IMR-90 (cell line): ENCODE measurements around the gene PM20D2. TPM values are rescaled to one million over a fixed set of nuclear protein-coding genes. Genes with fewer than 3 reads are reported as not detected.

ENCODE experiments used
- ATAC-seq: fragments of 200-7000 bp; cut with Tn5 transposase; 2 replicates; pipeline ENCODE4 v1.9.1; 2020; ENCODE audit warnings: low read depth, mild to moderate bottlenecking, moderate library complexity
- BruUV-seq: library from RNA; stranded (reverse); fragments of 400-500 nt; replicated peaks from 2 replicates; lab custom pipeline; 2021; lab: Mats Ljungman, UMichigan
- CTCF ChIA-PET: fragments of 300-600 bp; formaldehyde crosslinking; extraction: SDS; loops from one replicate; lab custom pipeline; 2021; ENCODE audit warnings: antibody characterized with exemption; lab: Yijun Ruan, JAX
- POLR2A ChIA-PET: fragments of 300-600 bp; sonication (Branson Sonifier 250); formaldehyde crosslinking; loops from one replicate; lab custom pipeline; 2022; ENCODE audit warnings: antibody characterized with exemption; ENCODE audit not compliant: unreplicated experiment; lab: Charles Lee
- DNase-seq: peaks from one replicate; pipeline ENCODE4 v3.0.0; 2013
- H2AFZ ChIP-seq: replicated peaks from 2 replicates; pipeline ENCODE3; 2013; ENCODE audit warnings: low read length, mild to moderate bottlenecking; ENCODE audit not compliant: poor library complexity
- H2AK5ac ChIP-seq: 2 replicates; pipeline ENCODE4 v1.6.1; 2013; ENCODE audit warnings: low read depth, low read length, inconsistent platforms
- H2AK9ac ChIP-seq: replicated peaks from 2 replicates; pipeline ENCODE3; 2013; ENCODE audit warnings: mild to moderate bottlenecking, low read depth, low read length, moderate library complexity; ENCODE audit not compliant: poor library complexity
- H2BK120ac ChIP-seq: 2 replicates; pipeline ENCODE4 v1.6.1; 2013; ENCODE audit warnings: low read depth, low read length, inconsistent platforms
- H2BK15ac ChIP-seq: 3 replicates; pipeline ENCODE4 v1.6.1; 2013; ENCODE audit warnings: low read depth, low read length, inconsistent platforms
- H2BK20ac ChIP-seq: 2 replicates; pipeline ENCODE4 v1.6.1; 2013; ENCODE audit warnings: low read depth, mild to moderate bottlenecking, inconsistent platforms, low read length, moderate library complexity
- H2BK5ac ChIP-seq: 2 replicates; pipeline ENCODE4 v1.6.1; 2013; ENCODE audit warnings: mild to moderate bottlenecking, low read depth, low read length, inconsistent platforms; ENCODE audit not compliant: poor library complexity, severe bottlenecking
- H3K14ac ChIP-seq: replicated peaks from 2 replicates; pipeline ENCODE4 v1.6.1; 2013; ENCODE audit warnings: low read depth, low read length, inconsistent platforms
- H3K18ac ChIP-seq: 2 replicates; pipeline ENCODE4 v1.6.1; 2013; ENCODE audit warnings: low read depth, low read length, control low read depth
- H3K23ac ChIP-seq: 2 replicates; pipeline ENCODE4 v1.6.1; 2013; ENCODE audit warnings: low read depth, low read length, inconsistent platforms
- H3K27ac ChIP-seq: 2 replicates; pipeline ENCODE4 v1.5.1; 2013; ENCODE audit warnings: mild to moderate bottlenecking, control low read depth, low read length; ENCODE audit not compliant: insufficient read depth
- H3K27me3 ChIP-seq: 2 replicates; pipeline ENCODE4 v1.6.1; 2013; ENCODE audit warnings: low read length; ENCODE audit not compliant: control insufficient read depth, insufficient read depth
- H3K36me3 ChIP-seq: 2 replicates; pipeline ENCODE4 v1.6.1; 2013; ENCODE audit warnings: low read length, mixed read lengths; ENCODE audit not compliant: control insufficient read depth, insufficient read depth
- H3K4ac ChIP-seq: 2 replicates; pipeline ENCODE4 v1.6.1; 2013; ENCODE audit warnings: low read depth, low read length, inconsistent platforms
- H3K4me1 ChIP-seq: 2 replicates; pipeline ENCODE4 v1.6.1; 2013; ENCODE audit warnings: low read length, mixed read lengths; ENCODE audit not compliant: control insufficient read depth, insufficient read depth
- H3K4me2 ChIP-seq: 2 replicates; pipeline ENCODE4 v1.6.1; 2013; ENCODE audit warnings: low read depth, mild to moderate bottlenecking, control low read depth, low read length, moderate library complexity
- H3K4me3 ChIP-seq: 2 replicates; pipeline ENCODE4 v1.5.1; 2013; ENCODE audit warnings: low read depth, mild to moderate bottlenecking, control low read depth, low read length, moderate library complexity; ENCODE audit not compliant: insufficient read depth
- H3K56ac ChIP-seq: 2 replicates; pipeline ENCODE4 v1.6.1; 2013; ENCODE audit warnings: low read length, inconsistent platforms; ENCODE audit not compliant: insufficient read depth; ENCODE audit errors: extremely low read depth
- H3K79me1 ChIP-seq, 2 experiments: 2 replicates each; pipeline ENCODE4 v1.6.1; 2013; ENCODE audit warnings: low read length in 2 of 2, inconsistent platforms in 1 of 2, low read depth in 1 of 2
- H3K9ac ChIP-seq: 2 replicates; pipeline ENCODE4 v1.6.1; 2013; ENCODE audit warnings: low read depth, low read length, control low read depth
- H3K9me1 ChIP-seq: 2 replicates; pipeline ENCODE4 v1.6.1; 2013; ENCODE audit warnings: low read length, inconsistent platforms; ENCODE audit not compliant: insufficient read depth
- H3K9me3 ChIP-seq: 2 replicates; pipeline ENCODE4 v1.6.1; 2013; ENCODE audit warnings: low read length; ENCODE audit not compliant: control insufficient read depth, insufficient read depth
- H4K20me1 ChIP-seq: 2 replicates; pipeline ENCODE4 v1.6.1; 2013; ENCODE audit warnings: low read length, inconsistent platforms; ENCODE audit not compliant: insufficient read depth
- H4K5ac ChIP-seq: 2 replicates; pipeline ENCODE4 v1.6.1; 2013; ENCODE audit warnings: mild to moderate bottlenecking, low read depth, low read length, control low read depth
- H4K8ac ChIP-seq, 2 experiments: 2 replicates each; pipeline ENCODE4 v1.6.1; 2013; ENCODE audit warnings: low read depth in 2 of 2, low read length in 2 of 2, control low read depth in 1 of 2, inconsistent platforms in 1 of 2
- H4K91ac ChIP-seq: 2 replicates; pipeline ENCODE4 v1.6.1; 2013; ENCODE audit warnings: low read depth, low read length, inconsistent platforms; ENCODE audit not compliant: insufficient read depth
- RAD21 ChIP-seq: IDR thresholded peaks from 2 replicates; pipeline ENCODE4 v1.6.1; 2012; ENCODE audit warnings: low read length, improper control_type of control experiment
- RCOR1 ChIP-seq: IDR thresholded peaks from 2 replicates; pipeline ENCODE4 v1.6.1; 2012; ENCODE audit warnings: mild to moderate bottlenecking, low read length, improper control_type of control experiment; ENCODE audit not compliant: insufficient replicate concordance
- WGBS, 2 experiments: methylation state at CpG; one replicate each; pipeline versions ENCODE4 v1.1.5 to v1.1.7; 2013; ENCODE audit warnings: missing lambda C conversion rate in 2 of 2; ENCODE audit not compliant: insufficient read length in 1 of 2; ENCODE audit errors: extremely low coverage in 2 of 2; 5-methylcytosine and 5-hydroxymethylcytosine counted together
- dilution Hi-C: fragments of 300-500 bp; cut with HindIII; formaldehyde crosslinking; loops from one replicate; pipeline ENCODE4 v1.14.3; 2018; ENCODE audit warnings: low sequenced_read_pairs; ENCODE audit not compliant: unreplicated experiment
- in situ Hi-C: fragments of 300-500 bp; cut with MboI; formaldehyde crosslinking; loops from 3 replicates; pipeline ENCODE4 v1.14.3; 2019; ENCODE audit warnings: low sequenced_read_pairs, inconsistent platforms, mixed read lengths
- intact Hi-C: fragments of 100-400 bp; cut with micrococcal nuclease; formaldehyde crosslinking; loops from 2 replicates; pipeline ENCODE4 v1.10.0; 2022
- polyA plus RNA-seq, 3 experiments: library from polyadenylated mRNA; depleted of rRNA; stranded (reverse); fragments of >200 nt; gene quantifications; 2 replicates each; pipeline ENCODE4 v1.2.3, GENCODE V29; 2012; ENCODE audit warnings: low replicate concordance in 1 of 3
- total RNA-seq: library from RNA; depleted of rRNA; stranded (reverse); fragments of >200 nt; gene quantifications from 2 replicates; pipeline ENCODE4 v1.2.3, GENCODE V29; 2012

Gene PM20D2
- total and polyA plus RNA-seq, 2 of the 4 experiments (the other 2 are of a cell fraction) = 6.0 to 6.5 TPM

DNA sequence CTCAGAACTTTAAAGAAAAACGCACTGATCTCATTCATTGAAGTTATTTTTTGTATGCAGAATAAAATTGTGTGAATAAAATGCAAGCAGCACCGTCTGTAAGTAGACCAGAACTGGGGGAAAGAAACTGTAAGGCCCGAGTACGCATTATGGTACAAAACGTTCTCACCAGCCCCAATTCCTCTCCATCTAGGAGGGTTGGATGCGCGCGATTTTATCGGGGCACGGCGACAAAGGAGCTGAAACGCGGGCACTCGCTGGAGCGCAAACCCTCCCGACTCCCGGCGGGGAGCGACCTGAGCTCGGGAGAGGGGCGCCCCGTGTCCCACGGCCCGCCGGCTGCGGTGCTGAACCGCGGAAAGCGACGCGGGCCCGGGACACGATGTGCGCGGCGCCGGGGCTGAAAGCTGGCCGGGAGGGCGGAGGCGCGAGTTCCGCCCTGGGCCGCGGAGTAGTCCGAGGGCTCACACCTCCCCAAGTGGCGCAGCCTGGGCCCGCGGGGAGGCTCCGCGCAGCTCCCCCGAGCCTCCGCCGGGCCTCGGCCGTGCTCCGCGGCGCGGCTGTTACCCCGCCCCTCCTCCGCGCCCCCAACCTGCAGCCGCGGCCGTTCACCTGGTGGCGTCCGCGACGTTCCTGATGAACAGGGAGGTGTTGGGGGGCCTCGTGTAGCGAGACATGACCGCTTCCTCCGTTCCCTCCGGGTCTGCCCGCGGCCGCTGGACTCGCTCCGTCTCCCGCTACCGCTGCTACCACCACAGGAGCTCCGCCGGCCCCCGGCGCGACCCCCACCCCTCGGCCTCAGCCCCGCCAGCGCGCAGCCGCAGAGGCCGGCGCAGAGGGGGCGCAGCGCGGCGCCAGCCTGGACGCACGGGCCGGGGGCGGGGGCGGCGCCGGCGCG lies 28.4 kb upstream of the PM20D2 start, which contains the start of gene SRSF12:
Gene SRSF12, minus strand, starts transcription at position 861 of the 898 bp plus-strand sequence. Its CDS starts 184 bp downstream, at position 677.
- H2BK5ac ChIP-seq = no peak within 1 kb of the TSS
- peak within 1 kb of the TSS; percentile 5 for H2AK9ac ChIP-seq
- H2AFZ ChIP-seq = peak within 1 kb of the TSS; percentile 85
- ChIA-PET CTCF (no interaction called here), POLR2A (interaction anchor here (0.6 kb wide), 1 partner anchor 118 kb away, joined by 12 read pairs; no protein-coding TSS in a partner anchor)
- BruUV-seq = no TSS peak
- no peak within 1 kb of the TSS for H2AK5ac ChIP-seq
- no peak within 1 kb of the TSS for H3K23ac ChIP-seq
- H3K56ac ChIP-seq = no peak within 1 kb of the TSS
- no peak within 1 kb of the TSS for H2BK15ac ChIP-seq
- ATAC-seq = peak; percentile 88
- in situ Hi-C loops = no loop called here
- H3K79me1 ChIP-seq = no peaks in the 10 kb centered on the region
- no peaks in the 10 kb centered on the region for H3K36me3 ChIP-seq
- no peaks in the 10 kb centered on the region for H3K9me3 ChIP-seq
- intact Hi-C loops = loop anchor here (2.0 kb wide), 1 partner anchor 35 kb away; no protein-coding TSS in a partner anchor
- no peak within 1 kb of the TSS for H3K27ac ChIP-seq
- H3K4me3 ChIP-seq = peak within 1 kb of the TSS; percentile 50
- dilution Hi-C loops = no loop called here
- H2BK20ac ChIP-seq = no peak within 1 kb of the TSS
- H3K9ac ChIP-seq = peak within 1 kb of the TSS; percentile 48
- TF ChIP-seq RAD21 (no peak), RCOR1 (no peak)
- H4K8ac ChIP-seq = no peak within 1 kb of the TSS
- H4K20me1 ChIP-seq = no peaks in the 10 kb centered on the region
- H3K4me1 ChIP-seq = no peaks in the 10 kb centered on the region
- H3K9me1 ChIP-seq = no peaks in the 10 kb centered on the region
- H3K14ac ChIP-seq = no peak within 1 kb of the TSS
- H3K18ac ChIP-seq = no peak within 1 kb of the TSS
- H2BK120ac ChIP-seq = no peak within 1 kb of the TSS
- no peak within 1 kb of the TSS for H3K4ac ChIP-seq
- peak within 1 kb of the TSS; percentile 90 for H3K4me2 ChIP-seq
- peaks cover 11% of the 10 kb centered on the region for H3K27me3 ChIP-seq
- DNase-seq = peak; percentile 19
- no peak within 1 kb of the TSS for H4K5ac ChIP-seq
- WGBS, 2 experiments = 0% methylated on average over 3 of the region's 106 CpGs; no CpG with 5 or more reads in 1 of the 2 experiments
- H4K91ac ChIP-seq = no peak within 1 kb of the TSS
